HG02798 (cell line): ENCODE measurements around the gene R3HDM2.

Source experiments
- ATAC-seq: cut with Tn5 transposase; IDR thresholded peaks from one replicate; pipeline ENCODE4 v1.9.1; 2021; ENCODE audit warnings: mild to moderate bottlenecking; ENCODE audit not compliant: unreplicated experiment, poor library complexity

R3HDM2 gene

GRCh38 chr12:57235728-57236131, 195.1 kb downstream of the R3HDM2 start:
- no peak for ATAC-seq

GRCh38 chr12:57235017-57235727, 195.7 kb downstream of the R3HDM2 start:
- no peak for ATAC-seq

GRCh38 chr12:57234571-57235016, 196.2 kb downstream of the R3HDM2 start:
- ATAC-seq = no peak

- no peak for ATAC-seq
Measured at GRCh38 chr12:57234233-57234570, 196.6 kb downstream of the R3HDM2 start.

GRCh38 chr12:57233357-57234232, 197.2 kb downstream of the R3HDM2 start:
- no peak for ATAC-seq

- no peak for ATAC-seq
Measured at GRCh38 chr12:57232156-57232756, 198.6 kb downstream of the R3HDM2 start.

- ATAC-seq = no peak
Measured at GRCh38 chr12:57231276-57232021, 199.4 kb downstream of the R3HDM2 start.

DNA sequence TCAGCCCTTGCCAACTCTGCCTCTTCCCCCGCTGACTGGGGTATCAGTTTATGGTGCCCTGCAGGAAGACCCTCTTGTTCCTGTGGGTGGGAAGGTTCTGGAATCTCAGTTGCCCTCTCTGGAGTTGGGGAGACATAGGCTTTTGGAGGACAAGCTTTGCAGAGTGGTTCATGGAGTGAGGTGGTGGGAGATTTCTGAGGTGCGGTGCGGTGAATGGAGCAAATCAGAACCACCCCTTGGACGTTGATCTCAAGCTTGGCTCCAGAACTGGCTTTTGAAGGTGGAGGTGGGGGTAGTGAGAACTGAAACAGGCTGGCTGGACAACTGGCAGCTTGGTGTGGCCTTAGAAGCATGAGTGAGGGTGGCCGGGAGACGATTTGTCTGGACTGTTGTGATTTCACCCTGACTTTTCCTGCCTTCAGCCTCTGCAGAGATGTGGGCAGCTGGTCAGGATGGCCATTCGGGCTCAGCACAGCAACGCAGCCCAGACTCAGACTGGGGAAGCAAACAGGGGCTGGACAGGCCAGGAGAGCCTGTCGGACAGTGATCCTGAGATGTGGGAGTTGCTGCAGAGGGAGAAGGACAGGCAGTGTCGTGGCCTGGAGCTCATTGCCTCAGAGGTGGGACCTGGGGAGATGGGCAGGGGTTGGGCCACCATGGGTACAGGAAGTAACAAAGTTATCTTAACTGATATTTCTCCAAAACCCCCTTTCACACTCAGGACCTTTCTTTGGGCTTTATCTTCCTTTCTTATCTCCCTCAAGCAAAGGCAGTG, 200.3 kb downstream of the R3HDM2 start:
- ATAC-seq = no peak

DNA sequence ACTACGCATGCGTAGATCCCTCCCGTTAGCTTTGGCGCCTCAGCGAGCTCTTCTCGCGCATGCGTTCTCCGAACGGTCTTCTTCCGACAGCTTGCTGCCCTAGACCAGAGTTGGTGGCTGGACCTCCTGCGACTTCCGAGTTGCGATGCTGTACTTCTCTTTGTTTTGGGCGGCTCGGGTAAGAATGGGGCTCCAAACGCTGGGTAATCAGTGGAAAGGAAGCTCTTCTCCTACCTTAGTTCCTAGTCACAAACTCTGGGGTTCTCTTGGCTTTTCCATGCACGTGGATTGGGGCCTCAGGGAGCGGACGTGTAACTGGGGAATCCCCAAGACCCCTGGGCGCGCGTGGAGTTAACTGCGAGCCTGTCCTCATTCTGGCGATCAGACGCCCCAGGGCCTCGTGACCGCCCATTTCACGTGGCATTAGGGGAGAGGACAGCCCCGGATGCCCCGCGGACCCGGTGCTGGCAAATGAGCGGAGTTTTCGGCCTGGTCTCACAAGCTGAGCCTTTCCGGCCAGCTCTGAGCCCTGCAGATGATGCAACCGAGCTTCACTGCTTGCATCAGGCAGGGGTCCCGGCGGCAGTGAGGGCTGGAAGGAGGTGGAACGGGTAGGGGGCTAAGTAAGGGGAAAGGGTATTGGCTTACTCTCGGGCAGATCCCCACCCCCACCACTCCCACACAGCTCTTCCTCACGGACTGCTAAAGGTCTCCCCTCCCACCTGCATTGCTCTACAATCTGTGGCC, 201.0 kb downstream of the R3HDM2 start, which contains the start of gene SHMT2:
Gene SHMT2, plus strand, starts transcription at position 78 of the 747 bp plus-strand sequence. Its CDS starts 68 bp downstream, at position 146.
- peak; percentile 76 for ATAC-seq

DNA sequence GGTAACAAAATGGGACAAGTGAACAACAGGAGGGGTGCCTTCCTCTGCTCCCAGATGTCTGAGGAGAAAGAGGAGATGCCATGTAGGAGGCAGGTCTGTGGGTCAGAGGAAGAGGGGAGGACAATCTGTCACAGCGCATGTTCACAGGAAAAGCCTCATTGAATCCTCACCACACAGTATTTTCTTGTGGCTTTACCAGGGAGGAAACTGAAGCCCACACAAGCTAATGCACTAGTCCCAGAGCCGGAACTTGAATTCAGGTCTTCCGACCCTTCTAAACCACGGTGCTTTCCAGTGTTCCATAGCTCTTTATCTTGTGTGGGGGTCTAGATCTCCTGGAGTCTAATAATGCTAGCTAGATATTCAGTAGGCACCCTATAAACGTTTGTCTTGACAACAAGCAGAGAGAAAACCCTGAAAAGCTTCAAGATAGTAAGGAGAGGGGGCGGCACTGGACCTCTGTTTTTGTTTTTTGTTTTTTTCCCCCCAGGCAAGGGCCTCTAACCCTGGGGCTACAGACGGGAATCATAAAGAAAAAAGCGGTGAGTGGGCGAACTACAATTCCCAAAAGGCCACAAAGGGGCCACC, 201.7 kb downstream of the R3HDM2 start:
- ATAC-seq = peak; percentile 7

DNA sequence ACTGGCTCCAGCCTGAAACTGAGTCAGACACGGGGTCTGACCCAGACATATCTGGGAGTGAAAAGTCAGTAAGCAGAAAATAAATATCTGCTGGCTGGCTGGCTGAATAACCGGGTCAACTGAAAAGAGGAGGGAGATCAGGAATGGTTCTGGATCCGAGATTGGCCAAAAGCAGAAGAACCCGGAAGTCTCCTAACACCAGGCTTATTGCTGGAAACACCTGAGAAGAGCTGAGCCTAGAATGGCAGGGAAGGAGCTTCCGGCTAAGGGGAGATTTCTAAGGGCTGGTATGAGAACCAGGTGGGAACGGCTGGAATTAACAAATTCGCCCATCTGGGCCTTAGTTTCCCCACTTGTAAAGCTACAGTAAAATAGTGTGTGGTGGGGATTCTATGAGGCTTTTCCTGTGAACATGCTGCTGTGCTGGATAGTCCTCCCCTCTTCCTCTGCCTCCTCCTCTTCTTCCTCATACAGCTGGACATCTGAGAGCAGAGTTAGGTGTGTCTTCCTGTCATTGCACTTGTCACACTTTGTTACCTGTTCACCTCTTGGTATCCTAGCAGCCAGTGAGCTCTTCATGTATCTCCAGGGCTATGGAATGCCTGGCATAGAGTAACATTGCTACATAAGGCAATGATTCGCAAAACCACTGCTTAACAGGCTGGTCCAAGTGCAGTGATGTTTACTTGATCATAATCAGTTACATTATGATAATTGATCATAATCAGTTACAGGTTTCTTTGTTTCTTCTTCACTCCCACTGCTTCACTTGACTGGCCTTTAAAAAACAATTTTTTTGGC, 203.3 kb downstream of the R3HDM2 start:
- ATAC-seq = no peak

DNA sequence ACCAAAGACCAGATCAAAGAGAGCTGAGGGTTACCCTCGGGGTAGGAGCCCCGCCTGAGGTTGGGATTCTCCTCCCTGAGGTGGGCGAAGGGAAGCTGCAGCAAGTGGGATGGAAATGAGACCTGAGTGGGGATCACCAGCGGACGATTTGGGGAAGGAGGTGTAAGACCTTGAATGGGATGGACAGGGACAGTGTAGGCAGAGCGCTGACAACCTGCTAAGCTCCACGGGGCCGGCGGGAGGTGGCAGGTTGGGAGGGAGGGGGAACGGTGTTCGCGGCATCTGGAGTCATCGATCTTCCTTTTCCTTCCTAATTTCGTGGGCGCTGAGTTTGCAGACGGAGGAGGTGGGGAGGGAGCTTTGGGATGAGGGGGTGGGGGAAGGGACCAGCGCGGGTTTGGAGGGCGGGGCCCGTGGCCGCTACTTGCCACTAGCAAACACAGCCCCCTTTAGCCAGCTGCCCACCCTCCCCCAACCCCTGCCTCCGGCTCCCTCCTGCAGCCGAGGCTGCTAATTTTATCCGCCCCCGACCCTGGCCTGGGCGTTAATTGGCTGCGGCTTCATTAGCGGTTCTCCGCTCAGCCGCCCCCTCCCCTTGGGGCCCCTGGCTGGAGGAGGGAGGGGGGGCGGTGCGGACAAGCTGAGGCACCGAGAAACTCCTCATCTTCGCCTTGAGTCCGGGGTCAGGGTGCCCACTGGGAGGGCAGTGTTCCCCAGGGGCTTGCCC, 204.1 kb downstream of the R3HDM2 start:
- no peak for ATAC-seq

DNA sequence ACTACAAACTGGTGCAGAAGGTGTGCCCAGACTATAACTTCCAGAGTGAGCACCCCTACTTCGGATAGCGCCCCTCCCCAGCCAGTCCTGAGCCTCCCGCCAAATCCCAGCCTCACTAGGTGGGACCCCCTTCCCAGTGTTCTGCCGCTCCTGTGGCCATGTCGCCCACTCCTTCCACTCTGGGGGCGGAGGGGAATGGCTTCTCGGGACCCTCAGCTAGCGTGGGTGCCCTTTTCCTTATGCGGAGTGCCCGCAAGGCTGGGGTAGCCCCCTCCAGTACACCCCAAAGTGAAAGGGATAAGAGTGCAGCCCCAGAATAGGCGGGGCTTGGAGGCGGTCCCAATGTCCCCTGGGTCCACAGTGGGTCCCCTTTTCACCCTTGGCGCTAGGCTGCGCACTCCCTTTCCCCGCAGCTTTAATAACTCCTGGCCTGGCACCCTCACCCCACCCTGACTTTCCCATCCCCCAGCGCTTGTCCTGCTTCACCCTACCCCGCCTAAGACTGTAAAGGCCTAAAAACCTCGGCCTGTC, 205.1 kb downstream of the R3HDM2 start:
- ATAC-seq = no peak

DNA sequence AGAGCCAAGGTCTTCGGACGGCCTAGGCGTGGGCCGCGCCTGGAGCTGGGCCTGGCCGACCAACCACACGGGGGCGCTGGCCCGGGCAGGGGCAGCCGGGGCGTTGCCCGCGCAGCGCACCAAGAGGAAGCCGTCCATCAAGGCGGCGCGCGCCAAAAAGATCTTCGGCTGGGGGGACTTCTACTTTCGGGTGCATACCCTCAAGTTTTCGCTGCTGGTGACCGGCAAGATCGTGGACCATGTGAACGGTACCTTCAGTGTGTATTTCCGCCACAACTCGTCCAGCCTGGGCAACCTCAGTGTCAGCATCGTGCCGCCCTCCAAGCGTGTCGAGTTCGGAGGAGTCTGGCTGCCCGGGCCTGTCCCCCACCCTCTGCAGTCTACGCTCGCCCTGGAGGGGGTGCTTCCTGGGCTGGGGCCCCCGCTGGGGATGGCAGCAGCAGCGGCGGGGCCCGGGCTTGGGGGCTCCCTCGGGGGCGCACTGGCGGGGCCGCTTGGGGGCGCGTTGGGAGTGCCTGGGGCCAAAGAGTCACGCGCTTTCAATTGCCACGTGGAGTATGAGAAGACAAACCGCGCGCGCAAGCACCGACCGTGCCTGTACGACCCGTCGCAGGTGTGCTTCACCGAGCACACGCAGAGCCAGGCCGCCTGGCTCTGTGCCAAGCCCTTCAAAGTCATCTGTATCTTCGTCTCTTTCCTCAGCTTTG, 205.7 kb downstream of the R3HDM2 start:
- ATAC-seq = no peak

GRCh38 chr12:57224278-57224972, 206.4 kb downstream of the R3HDM2 start:
- ATAC-seq = no peak
